ENCODE results near the gene SLC7A1. TPM values are rescaled to one million over a fixed set of nuclear protein-coding genes. Genes with fewer than 3 reads are reported as not detected.

Gene SLC7A1
- total RNA-seq, 1 experiment from 2014 or later, result 62.8 TPM

DNA sequence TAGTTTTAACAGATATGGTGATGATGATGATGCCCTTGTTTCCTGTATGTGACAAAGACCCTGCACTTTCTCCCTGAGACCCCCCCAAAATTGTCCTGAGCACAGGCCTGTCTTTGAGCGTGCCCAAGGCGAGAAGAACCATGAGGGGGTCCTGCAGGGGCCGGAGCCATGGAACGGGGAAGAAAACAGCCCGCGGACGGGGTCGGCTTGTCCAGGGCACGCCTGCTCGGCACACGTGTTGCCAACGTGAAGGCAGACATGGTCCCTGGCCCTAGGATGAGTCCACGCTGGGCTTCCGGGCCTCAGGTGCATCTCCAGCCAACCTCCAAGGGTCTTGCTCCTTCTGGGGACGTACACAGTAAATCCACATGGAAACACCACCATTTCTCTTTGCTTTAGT lies 90.8 kb downstream of the SLC7A1 start:
- ChIA-PET POLR2A (ENCODE audit: unreplicated experiment) (no interaction called here), CTCF (no interaction called here)
- TF ChIP-seq, protein P1, sequence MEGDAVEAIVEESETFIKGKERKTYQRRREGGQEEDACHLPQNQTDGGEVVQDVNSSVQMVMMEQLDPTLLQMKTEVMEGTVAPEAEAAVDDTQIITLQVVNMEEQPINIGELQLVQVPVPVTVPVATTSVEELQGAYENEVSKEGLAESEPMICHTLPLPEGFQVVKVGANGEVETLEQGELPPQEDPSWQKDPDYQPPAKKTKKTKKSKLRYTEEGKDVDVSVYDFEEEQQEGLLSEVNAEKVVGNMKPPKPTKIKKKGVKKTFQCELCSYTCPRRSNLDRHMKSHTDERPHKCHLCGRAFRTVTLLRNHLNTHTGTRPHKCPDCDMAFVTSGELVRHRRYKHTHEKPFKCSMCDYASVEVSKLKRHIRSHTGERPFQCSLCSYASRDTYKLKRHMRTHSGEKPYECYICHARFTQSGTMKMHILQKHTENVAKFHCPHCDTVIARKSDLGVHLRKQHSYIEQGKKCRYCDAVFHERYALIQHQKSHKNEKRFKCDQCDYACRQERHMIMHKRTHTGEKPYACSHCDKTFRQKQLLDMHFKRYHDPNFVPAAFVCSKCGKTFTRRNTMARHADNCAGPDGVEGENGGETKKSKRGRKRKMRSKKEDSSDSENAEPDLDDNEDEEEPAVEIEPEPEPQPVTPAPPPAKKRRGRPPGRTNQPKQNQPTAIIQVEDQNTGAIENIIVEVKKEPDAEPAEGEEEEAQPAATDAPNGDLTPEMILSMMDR (conservative IDR thresholded peaks at IDR 0.05), result no peak
- TF ChIP-seq EZH2 (IDR thresholded peaks at IDR 0.05; ENCODE audit: low read depth), result no peak
- H2AFZ ChIP-seq, result no peak overlapping the region
- no peaks in the 10 kb centered on the region for H3K9me3 ChIP-seq (ENCODE audit: insufficient read depth, low read depth)
- no peaks in the 10 kb centered on the region for H3K4me1 ChIP-seq (replicated peaks; ENCODE audit: insufficient read depth)
- no peaks in the 10 kb centered on the region for H3K36me3 ChIP-seq (ENCODE audit: low read depth)
- H3K4me2 ChIP-seq, result no peak overlapping the region
- no peak for DNase-seq
- H3K79me2 ChIP-seq (ENCODE audit: low read depth), result no peaks in the 10 kb centered on the region
- intact Hi-C loops (cut with micrococcal nuclease; ENCODE audit: unreplicated experiment), result loop anchor here (5.0 kb wide), 2 partner anchors 263 to 338 kb away; no protein-coding TSS in a partner anchor
- H3K4me3 ChIP-seq, result no peak overlapping the region
- BruUV-seq (replicated peaks), result no TSS peak
- H3K27me3 ChIP-seq (ENCODE audit: insufficient read depth, low read depth), result peaks cover 4% of the 10 kb centered on the region; the same call in 1 of the 2 replicates
- no peaks in the 10 kb centered on the region for H3K9me2 ChIP-seq (ENCODE audit: insufficient read depth)
- no peak overlapping the region for H3K27ac ChIP-seq
- peaks cover 9% of the 10 kb centered on the region; the same call in 1 of the 2 replicates for H4K20me1 ChIP-seq (ENCODE audit: insufficient read depth)
- H3F3A ChIP-seq (ENCODE audit: insufficient read depth, low read depth), result peaks cover 14% of the 10 kb centered on the region; the same call in 1 of the 2 replicates

DNA sequence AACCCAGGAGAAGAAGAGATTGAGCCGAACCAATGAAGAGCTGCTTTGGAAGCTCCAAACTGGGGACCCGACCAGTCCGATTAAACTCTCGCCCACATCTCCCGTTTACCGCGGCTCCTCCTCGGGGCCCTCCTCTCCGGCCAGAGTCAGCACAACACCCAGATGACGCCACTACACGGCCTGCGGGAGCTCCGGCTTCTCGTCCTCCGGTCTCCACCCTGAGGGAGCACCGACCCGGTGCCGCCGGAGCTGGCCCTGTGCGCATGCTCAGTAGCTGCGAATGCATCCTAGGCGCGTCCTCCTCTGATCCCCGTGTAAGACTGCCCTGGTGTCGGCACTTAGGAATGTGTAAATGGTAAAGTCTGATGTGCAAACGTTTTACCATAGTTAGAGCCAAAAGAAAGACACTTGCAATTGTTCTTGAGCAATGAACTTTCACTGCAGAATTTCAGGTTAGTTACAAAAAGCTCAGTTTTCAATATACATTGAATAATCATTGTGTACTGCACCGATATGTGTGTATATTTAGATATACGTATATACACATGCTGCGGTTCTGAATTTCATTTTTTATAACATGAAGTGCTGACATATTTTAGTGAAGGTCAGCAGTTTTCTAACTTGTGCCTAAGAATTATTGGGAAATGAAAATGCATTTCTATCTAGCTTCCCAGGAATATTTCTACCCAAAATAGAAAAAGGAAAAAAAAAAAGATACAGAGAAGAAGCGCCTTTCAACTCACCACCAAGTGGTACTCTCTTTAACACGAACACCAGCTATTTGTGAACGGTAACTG lies 92.2 kb downstream of the SLC7A1 start:
- POLR2A ChIA-PET (ENCODE audit: unreplicated experiment), result no interaction called here
- Histone ChIP-seq H3K4me1 (replicated peaks; ENCODE audit: insufficient read depth) (no peaks in the 10 kb centered on the region), H3K79me2 (ENCODE audit: low read depth) (no peaks in the 10 kb centered on the region), H4K20me1 (ENCODE audit: insufficient read depth) (peaks cover 4% of the 10 kb centered on the region; the same call in 1 of the 2 replicates), H3K4me2 (no peak overlapping the region), H3K27me3 (ENCODE audit: insufficient read depth, low read depth) (peaks cover 7% of the 10 kb centered on the region; the same call in 1 of the 2 replicates), H3K9me2 (ENCODE audit: insufficient read depth) (no peaks in the 10 kb centered on the region), H2AFZ (no peak overlapping the region), H3K27ac (no peak overlapping the region), H3K36me3 (ENCODE audit: low read depth) (no peaks in the 10 kb centered on the region), H3K9me3 (ENCODE audit: insufficient read depth, low read depth) (no peaks in the 10 kb centered on the region), H3K4me3 (no peak overlapping the region), H3F3A (ENCODE audit: insufficient read depth, low read depth) (no peaks in the 10 kb centered on the region)
- BruUV-seq (replicated peaks), result no TSS peak
- no peak for DNase-seq
- intact Hi-C loops (cut with micrococcal nuclease; ENCODE audit: unreplicated experiment), result no loop called here
- CTCF ChIA-PET, result no interaction called here
- no peak for TF ChIP-seq EZH2 (IDR thresholded peaks at IDR 0.05; ENCODE audit: low read depth)
- TF ChIP-seq, protein P1 (conservative IDR thresholded peaks at IDR 0.05), result no peak

DNA sequence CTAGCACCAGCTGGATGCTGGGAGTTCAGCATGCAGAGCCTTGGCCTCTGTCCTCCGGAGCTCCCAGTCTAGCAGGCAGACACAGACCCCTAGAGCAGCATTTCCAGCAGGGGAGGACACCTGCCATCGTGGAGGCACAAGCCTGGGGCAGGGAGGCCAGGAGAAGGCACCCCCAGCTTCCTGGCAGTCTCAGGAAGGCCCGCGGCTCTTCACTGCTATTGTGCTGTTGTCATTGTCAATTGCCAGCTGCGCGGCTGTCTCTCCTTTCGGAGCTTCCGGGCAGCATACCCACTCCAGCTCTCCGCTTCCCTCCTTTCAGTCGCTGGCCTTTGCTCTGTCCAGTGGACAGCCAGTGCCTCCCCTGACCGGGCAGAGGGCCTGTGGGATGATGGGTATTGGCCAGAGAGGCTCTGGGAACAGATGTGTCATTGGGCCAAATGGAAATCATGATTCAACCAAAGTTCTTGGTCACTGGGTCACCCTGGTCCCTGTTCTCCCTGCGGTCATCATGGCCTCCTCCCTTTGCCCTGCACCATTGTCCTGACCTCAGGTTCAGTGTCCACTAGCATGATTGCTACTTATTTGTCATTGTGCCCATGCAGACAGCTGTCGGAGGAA lies 93.0 kb downstream of the SLC7A1 start:
- no peaks in the 10 kb centered on the region for H3K36me3 ChIP-seq (ENCODE audit: low read depth)
- POLR2A ChIA-PET (ENCODE audit: unreplicated experiment), result no interaction called here
- H3K27ac ChIP-seq, result no peak overlapping the region
- H3K79me2 ChIP-seq (ENCODE audit: low read depth), result no peaks in the 10 kb centered on the region
- H3K4me1 ChIP-seq (replicated peaks; ENCODE audit: insufficient read depth), result no peaks in the 10 kb centered on the region
- TF ChIP-seq, protein P1 (conservative IDR thresholded peaks at IDR 0.05), result no peak
- TF ChIP-seq EZH2 (IDR thresholded peaks at IDR 0.05; ENCODE audit: low read depth), result no peak
- no peaks in the 10 kb centered on the region for H3K9me3 ChIP-seq (ENCODE audit: insufficient read depth, low read depth)
- no peak overlapping the region for H3K4me2 ChIP-seq
- DNase-seq, result no peak
- H2AFZ ChIP-seq, result no peak overlapping the region
- CTCF ChIA-PET, result no interaction called here
- intact Hi-C loops (cut with micrococcal nuclease; ENCODE audit: unreplicated experiment), result no loop called here
- H3K27me3 ChIP-seq (ENCODE audit: insufficient read depth, low read depth), result peaks cover 7% of the 10 kb centered on the region; the same call in 1 of the 2 replicates
- no peak overlapping the region for H3K4me3 ChIP-seq
- no peaks in the 10 kb centered on the region for H3F3A ChIP-seq (ENCODE audit: insufficient read depth, low read depth)
- H4K20me1 ChIP-seq (ENCODE audit: insufficient read depth), result peaks cover 4% of the 10 kb centered on the region; the same call in 1 of the 2 replicates
- BruUV-seq (replicated peaks), result no TSS peak
- no peaks in the 10 kb centered on the region for H3K9me2 ChIP-seq (ENCODE audit: insufficient read depth)
